ENCODE data around the gene NLRC5. TPM values are rescaled to one million over a fixed set of nuclear protein-coding genes. Genes with fewer than 3 reads are reported as not detected.

The NLRC5 gene
- total RNA-seq, 1 experiment from 2014 or later: 29.7 TPM

DNA sequence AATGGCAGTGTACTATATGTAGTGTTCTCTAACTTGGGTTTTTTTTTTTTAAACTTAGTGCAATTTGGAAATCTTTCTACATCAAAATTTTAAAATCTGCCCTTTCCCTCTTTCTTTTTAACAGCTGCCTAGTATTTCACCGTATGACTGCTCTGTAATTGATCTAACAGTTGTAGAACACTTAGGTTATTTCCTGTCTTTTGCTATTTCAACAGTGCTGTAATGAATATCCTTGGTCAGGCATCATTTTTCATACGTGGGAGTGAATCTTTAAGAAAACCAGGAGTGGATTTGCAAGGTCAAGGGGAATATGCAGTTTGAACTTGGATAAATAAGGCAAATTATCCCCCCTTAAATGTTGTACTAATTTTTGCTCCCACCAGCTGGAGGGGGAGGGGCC lies 3.8 kb downstream of the NLRC5 start:
- no TSS peak for BruUV-seq (replicated peaks)
- Histone ChIP-seq H3K27ac (no peak overlapping the region), H3F3A (ENCODE audit: insufficient read depth, low read depth) (peaks cover 4% of the 10 kb centered on the region; the same call in 1 of the 2 replicates), H2AFZ (no peak overlapping the region), H3K27me3 (ENCODE audit: insufficient read depth, low read depth) (no peaks in the 10 kb centered on the region), H4K20me1 (ENCODE audit: insufficient read depth) (no peaks in the 10 kb centered on the region), H3K4me3 (no peak overlapping the region), H3K36me3 (ENCODE audit: low read depth) (no peaks in the 10 kb centered on the region), H3K4me1 (replicated peaks; ENCODE audit: insufficient read depth) (peaks cover 12% of the 10 kb centered on the region), H3K79me2 (ENCODE audit: low read depth) (no peaks in the 10 kb centered on the region), H3K4me2 (no peak overlapping the region), H3K9me2 (ENCODE audit: insufficient read depth) (no peaks in the 10 kb centered on the region), H3K9me3 (ENCODE audit: insufficient read depth, low read depth) (no peaks in the 10 kb centered on the region)
- ChIA-PET CTCF (no interaction called here), POLR2A (ENCODE audit: unreplicated experiment) (interaction anchor here (0.6 to 0.7 kb wide), 2 partner anchors 20 to 192 kb away, joined by 9 read pairs; partner anchors contain the start of gene PSME3IP1)
- no peak for TF ChIP-seq CTCF (conservative IDR thresholded peaks at IDR 0.05)
- no peak for TF ChIP-seq EZH2 (IDR thresholded peaks at IDR 0.05; ENCODE audit: low read depth)
- no peak for DNase-seq
- intact Hi-C loops (cut with micrococcal nuclease; ENCODE audit: unreplicated experiment): no loop called here

- Histone ChIP-seq H3K27ac (no peak overlapping the region), H3K79me2 (ENCODE audit: low read depth) (no peaks in the 10 kb centered on the region), H3K4me3 (no peak overlapping the region), H3K27me3 (ENCODE audit: insufficient read depth, low read depth) (no peaks in the 10 kb centered on the region), H3K36me3 (ENCODE audit: low read depth) (no peaks in the 10 kb centered on the region), H4K20me1 (ENCODE audit: insufficient read depth) (no peaks in the 10 kb centered on the region), H3K4me2 (no peak overlapping the region), H3K4me1 (replicated peaks; ENCODE audit: insufficient read depth) (peaks cover 12% of the 10 kb centered on the region), H3F3A (ENCODE audit: insufficient read depth, low read depth) (no peaks in the 10 kb centered on the region), H3K9me3 (ENCODE audit: insufficient read depth, low read depth) (no peaks in the 10 kb centered on the region), H2AFZ (no peak overlapping the region), H3K9me2 (ENCODE audit: insufficient read depth) (no peaks in the 10 kb centered on the region)
- no TSS peak for BruUV-seq (replicated peaks)
- TF ChIP-seq EZH2 (IDR thresholded peaks at IDR 0.05; ENCODE audit: low read depth) (no peak), CTCF (conservative IDR thresholded peaks at IDR 0.05) (no peak)
- ChIA-PET CTCF (no interaction called here), POLR2A (ENCODE audit: unreplicated experiment) (interaction anchor here (0.6 kb wide), 1 partner anchor 15 kb away, joined by 3 read pairs; no protein-coding TSS in a partner anchor)
- no peak for DNase-seq
- intact Hi-C loops (cut with micrococcal nuclease; ENCODE audit: unreplicated experiment): no loop called here
These were observed 5.0 kb downstream of the NLRC5 start for GRCh38 chr16:56994311-56994710.

GRCh38 chr16:56995136-56995805 lies 5.9 kb downstream of the NLRC5 start:
- Histone ChIP-seq H3K4me1 (replicated peaks; ENCODE audit: insufficient read depth) (peaks cover 13% of the 10 kb centered on the region), H3K9me2 (ENCODE audit: insufficient read depth) (no peaks in the 10 kb centered on the region), H3K4me2 (no peak overlapping the region), H3F3A (ENCODE audit: insufficient read depth, low read depth) (no peaks in the 10 kb centered on the region), H2AFZ (no peak overlapping the region), H3K27ac (no peak overlapping the region), H3K4me3 (no peak overlapping the region), H3K79me2 (ENCODE audit: low read depth) (no peaks in the 10 kb centered on the region), H3K36me3 (ENCODE audit: low read depth) (no peaks in the 10 kb centered on the region), H4K20me1 (ENCODE audit: insufficient read depth) (no peaks in the 10 kb centered on the region), H3K27me3 (ENCODE audit: insufficient read depth, low read depth) (no peaks in the 10 kb centered on the region), H3K9me3 (ENCODE audit: insufficient read depth, low read depth) (no peaks in the 10 kb centered on the region)
- DNase-seq: no peak
- intact Hi-C loops (cut with micrococcal nuclease; ENCODE audit: unreplicated experiment): no loop called here
- ChIA-PET CTCF (no interaction called here), POLR2A (ENCODE audit: unreplicated experiment) (no interaction called here)
- BruUV-seq (replicated peaks): no TSS peak
- TF ChIP-seq CTCF (conservative IDR thresholded peaks at IDR 0.05) (no peak), EZH2 (IDR thresholded peaks at IDR 0.05; ENCODE audit: low read depth) (no peak)

All from PC-9 (cell line).